ENCODE results near the gene NPEPL1.

The NPEPL1 gene

GRCh38 chr20:58656831-58657230 is 35.8 kb upstream of the NPEPL1 start:
- TF ChIP-seq CTCF (IDR thresholded peaks at IDR 0.05): no peak

- TF ChIP-seq CTCF (IDR thresholded peaks at IDR 0.05): no peak
Observed at GRCh38 chr20:58657262-58657661, 35.3 kb upstream of the NPEPL1 start.

- TF ChIP-seq CTCF (IDR thresholded peaks at IDR 0.05): no peak
Observed at GRCh38 chr20:58657986-58658385, 34.6 kb upstream of the NPEPL1 start.

GRCh38 chr20:58658760-58659159 is 33.8 kb upstream of the NPEPL1 start:
- no peak for TF ChIP-seq CTCF (IDR thresholded peaks at IDR 0.05)

GRCh38 chr20:58659841-58660240 is 32.8 kb upstream of the NPEPL1 start:
- TF ChIP-seq CTCF (IDR thresholded peaks at IDR 0.05): no peak

- no peak for TF ChIP-seq CTCF (IDR thresholded peaks at IDR 0.05)
Observed at GRCh38 chr20:58660855-58661597, 31.6 kb upstream of the NPEPL1 start.

- TF ChIP-seq CTCF (IDR thresholded peaks at IDR 0.05): no peak
Observed at GRCh38 chr20:58661598-58662473, 30.8 kb upstream of the NPEPL1 start.

Measured in LNCAP (cell line).